Measurements from ENCODE around the gene OR2B3.
"Not testable (repeated sequence)": the region's sequence is repeated elsewhere in the genome, so short reads cannot be mapped to it uniquely, and the experiment has no call there.

OR2B3 gene

DNA sequence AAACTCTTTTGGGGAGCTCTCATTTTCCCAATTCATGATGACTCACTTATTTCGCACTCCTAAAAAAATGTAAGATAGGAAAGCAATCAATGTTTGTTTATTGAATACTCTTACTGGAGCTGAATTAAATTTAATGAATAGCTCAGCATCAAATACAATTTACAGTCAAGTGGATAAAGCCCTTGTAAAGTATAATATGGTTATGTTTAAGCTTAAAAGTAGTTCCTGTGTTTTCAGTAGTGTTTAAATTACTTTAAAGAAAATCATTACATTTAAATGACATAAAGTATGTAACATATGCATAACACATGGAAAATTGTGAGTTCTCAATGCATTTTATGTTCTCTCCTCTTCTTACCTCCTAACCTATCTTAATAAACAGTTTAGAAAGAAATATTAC, at the start of gene OR2B3:
Gene OR2B3, minus strand, starts transcription at position 101 of the 400 bp plus-strand sequence. Its CDS starts 65 bp downstream, at position 36.
- no peak for DNase-seq

DNA sequence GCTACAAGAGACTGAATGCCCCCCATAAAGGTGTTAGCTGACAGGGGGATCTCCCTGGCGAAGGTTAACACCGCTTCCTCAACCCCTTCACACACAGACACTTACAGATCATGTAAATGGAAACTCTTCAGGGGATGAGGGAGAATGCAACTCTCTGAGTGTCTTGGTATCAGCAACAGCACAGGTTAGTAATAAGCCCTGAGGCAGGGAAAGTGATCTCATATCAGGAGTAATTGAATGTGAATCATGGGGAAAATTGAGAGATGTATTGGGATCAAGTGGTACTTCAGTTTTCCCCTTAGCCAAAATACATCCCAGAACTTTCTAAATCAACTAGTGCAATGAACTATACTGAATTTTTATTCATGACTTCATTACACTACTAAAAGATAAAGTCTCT, 44.6 kb upstream of the OR2B3 start:
- no peak for DNase-seq

GRCh38 chr6:29130644-29131043, 43.5 kb upstream of the OR2B3 start:
- DNase-seq = no peak

GRCh38 chr6:29129326-29130012, 42.4 kb upstream of the OR2B3 start:
- DNase-seq = no peak

DNA sequence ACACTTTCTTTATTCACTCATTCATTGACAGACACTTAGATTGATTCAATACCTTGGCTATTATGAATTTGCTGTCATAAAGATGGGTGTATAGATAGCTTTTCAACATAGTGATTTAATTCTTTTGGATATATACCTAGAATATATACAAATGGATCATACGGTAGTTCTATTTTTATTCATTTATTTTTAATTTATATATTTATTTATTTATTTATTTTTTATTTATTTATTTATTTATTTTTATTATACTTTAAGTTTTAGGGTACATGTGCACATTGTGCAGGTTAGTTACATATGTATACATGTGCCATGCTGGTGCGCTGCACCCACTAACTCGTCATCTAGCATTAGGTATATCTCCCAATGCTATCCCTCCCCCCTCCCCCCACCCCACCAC, 27.9 kb upstream of the OR2B3 start:
- DNase-seq = not testable (repeated sequence)

DNA sequence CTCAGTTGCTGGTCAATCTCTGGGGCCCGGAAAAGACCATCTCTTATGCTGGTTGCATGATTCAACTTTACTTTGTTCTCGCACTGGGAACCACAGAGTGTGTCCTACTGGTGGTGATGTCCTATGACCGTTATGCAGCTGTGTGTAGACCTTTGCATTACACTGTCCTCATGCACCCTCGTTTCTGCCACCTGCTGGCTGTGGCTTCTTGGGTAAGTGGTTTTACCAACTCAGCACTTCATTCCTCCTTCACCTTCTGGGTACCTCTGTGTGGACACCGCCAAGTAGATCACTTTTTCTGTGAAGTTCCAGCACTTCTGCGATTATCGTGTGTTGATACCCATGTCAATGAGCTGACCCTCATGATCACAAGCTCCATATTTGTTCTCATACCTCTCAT, 25.0 kb upstream of the OR2B3 start:
- DNase-seq = no peak

DNA sequence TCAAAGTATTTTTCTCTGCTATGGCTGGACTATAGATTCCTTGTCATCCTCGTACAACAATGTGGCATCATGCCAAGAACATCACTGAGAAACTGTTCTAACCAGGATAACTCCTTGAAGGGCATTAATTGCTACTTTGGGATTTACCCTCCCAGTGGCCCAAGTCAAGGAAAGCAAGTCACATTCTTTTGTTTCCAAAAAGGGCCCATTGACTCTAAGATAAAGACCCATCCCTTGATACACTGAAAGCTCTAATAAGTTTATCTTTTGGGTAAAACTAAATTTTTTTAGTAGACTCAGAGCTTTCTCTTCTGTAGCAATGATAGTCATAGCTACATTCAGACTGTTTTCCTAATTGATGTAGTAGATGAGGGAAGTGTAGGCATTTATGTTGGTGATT, 20.6 kb upstream of the OR2B3 start, which contains the start of gene OR2J3:
Gene OR2J3, plus strand, starts transcription at position 301 of the 400 bp plus-strand sequence. CDS start 3,833 bp downstream, outside the sequence.
- DNase-seq = no peak

- DNase-seq = no peak
Observed at GRCh38 chr6:29099190-29099589, 12.1 kb upstream of the OR2B3 start, which contains the start of gene OR2J1. OR2J1 (plus strand) TSS chr6:29099490; CDS start chr6:29100943, 1,453 bp downstream.

DNA sequence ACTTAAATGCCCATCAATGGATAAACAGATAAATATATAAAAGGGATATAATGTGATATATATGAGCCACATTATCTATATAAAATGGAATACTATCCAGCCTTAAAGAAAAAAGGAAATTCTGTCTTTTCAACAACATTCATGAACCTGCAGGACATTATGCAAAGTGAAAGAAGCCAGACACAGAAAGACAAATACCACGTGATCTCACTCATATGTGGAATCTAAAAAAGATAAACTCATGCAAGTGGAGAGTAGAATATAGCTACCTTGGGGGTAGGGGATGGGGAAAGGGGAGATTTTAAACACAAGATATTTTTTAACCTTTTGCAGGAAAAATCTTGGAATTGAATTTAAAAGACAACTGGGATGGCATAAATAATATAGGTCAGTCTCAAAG, 10.7 kb upstream of the OR2B3 start:
- no peak for DNase-seq

GRCh38 chr6:29092957-29093356, 5.8 kb upstream of the OR2B3 start:
- DNase-seq = no peak

- DNase-seq = no peak
Observed at GRCh38 chr6:29082457-29082856, 4.7 kb downstream of the OR2B3 start.

- no peak for DNase-seq
Observed at GRCh38 chr6:29081312-29081711, 5.8 kb downstream of the OR2B3 start.

- DNase-seq = no peak
Observed at GRCh38 chr6:29079203-29079602, 7.9 kb downstream of the OR2B3 start.

- no peak for DNase-seq
Observed at GRCh38 chr6:29071831-29072723, 15.0 kb downstream of the OR2B3 start.

- DNase-seq = no peak
Observed at GRCh38 chr6:29051680-29052079, 35.4 kb downstream of the OR2B3 start.

DNA sequence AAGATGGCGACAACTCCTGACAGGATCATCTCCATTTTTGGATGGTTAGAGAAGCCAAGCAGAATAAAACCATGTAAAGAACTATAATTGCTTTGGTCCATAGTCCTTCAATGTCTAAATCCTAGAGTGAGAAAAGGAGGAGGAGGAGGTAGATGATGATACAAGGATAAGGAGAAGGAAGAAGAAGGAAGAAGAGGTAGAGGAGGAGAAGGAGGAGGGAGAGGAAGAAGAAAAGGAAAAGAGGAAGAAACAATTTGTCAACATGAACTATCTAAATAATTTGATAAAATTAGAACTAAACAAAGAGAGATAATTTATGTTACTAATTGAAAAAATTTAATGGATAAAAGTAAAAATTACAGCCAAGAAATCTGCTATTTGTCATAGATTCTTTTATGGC, 42.0 kb downstream of the OR2B3 start, which contains the start of gene OR2W1:
Gene OR2W1, minus strand, starts transcription at position 101 of the 400 bp plus-strand sequence. Its CDS starts 0 bp downstream, at position 101.
- no peak for DNase-seq

All from SIG-M5 (cell line).